CD4-positive, alpha-beta T cell treated with Interleukin-4 for 4 hours (primary cell): Measurements from ENCODE around the gene RGPD5.
"Not testable (repeated sequence)": the region's sequence is repeated elsewhere in the genome, so short reads cannot be mapped to it uniquely, and the experiment has no call there.

Experiments
- DNase-seq: peaks from one replicate; pipeline ENCODE4 v3.0.0-alpha.2; 2020

The RGPD5 gene

DNA sequence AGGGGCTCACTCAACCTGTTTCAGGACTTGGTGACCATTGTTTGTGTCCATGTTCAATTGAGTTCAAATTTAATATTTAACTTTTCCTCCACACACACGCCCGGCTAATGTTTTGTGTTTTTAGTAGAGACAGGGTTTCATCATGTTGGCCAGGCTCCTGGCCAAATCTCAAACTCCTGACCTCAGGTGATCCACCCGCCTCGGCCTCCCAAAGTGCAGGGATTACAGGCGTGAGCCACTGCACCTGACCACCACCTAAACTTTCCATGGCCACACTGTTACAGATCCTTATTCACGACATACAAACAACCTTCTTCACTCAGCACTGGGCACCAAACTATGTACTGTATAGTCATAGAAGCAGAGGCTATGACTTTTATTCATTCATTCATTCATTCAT lies 100.0 kb downstream of the RGPD5 start:
- not testable (repeated sequence) for DNase-seq

DNA sequence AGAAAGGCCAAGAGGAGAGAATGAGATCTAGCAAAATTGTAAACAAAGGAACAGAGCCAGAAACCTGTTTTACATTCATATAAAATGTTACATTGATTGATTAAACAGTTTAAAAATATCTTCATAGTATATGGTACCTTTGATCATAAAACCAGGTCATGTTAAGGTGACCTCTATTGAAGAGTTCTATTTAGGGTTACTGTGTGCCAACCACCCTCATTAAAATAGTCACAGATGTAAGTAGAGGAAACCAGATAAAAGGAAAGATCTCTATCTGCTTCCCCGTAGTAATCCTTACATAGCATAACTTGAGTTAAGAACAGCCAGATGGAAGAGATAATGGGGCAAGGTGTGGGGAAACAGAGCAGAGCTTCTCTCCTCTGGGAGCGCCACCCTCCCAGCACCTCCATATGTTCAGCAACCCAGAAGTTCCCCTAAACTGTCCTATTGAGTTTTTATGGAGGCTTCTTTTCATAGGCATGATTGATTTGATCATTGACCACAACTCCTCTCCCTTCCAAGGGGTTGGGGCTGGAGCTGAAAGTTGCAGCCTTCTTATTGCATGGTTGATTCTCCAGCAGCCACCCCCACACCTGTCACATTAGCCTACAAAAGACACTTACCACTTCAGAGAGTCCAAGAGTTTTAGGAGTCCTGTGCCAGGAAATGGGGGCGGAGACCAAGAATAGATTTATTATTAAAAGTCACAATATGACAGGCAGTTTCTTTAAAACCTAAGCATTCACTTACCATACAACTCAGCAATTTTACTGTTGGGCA lies 101.2 kb downstream of the RGPD5 start:
- not testable (repeated sequence) for DNase-seq

DNA sequence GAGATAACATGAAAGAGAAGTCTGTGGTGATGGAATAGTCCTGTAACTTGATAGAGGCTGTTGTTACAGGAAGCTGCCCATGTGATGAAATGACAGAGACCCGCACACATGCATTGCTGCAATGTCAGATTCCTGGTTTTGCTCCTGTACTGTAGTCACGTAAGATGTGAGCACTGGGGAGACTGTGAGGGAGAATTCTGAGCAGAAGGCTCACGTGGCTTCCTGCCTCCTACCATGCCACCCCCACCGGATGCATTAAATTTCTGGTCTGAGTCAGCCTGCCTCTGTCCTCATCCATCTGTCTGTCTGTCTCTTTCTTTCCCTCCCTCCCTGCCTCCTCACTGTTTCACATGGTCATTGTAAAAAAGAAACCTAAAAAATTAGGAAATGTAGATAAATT lies 102.1 kb downstream of the RGPD5 start:
- not testable (repeated sequence) for DNase-seq

DNA sequence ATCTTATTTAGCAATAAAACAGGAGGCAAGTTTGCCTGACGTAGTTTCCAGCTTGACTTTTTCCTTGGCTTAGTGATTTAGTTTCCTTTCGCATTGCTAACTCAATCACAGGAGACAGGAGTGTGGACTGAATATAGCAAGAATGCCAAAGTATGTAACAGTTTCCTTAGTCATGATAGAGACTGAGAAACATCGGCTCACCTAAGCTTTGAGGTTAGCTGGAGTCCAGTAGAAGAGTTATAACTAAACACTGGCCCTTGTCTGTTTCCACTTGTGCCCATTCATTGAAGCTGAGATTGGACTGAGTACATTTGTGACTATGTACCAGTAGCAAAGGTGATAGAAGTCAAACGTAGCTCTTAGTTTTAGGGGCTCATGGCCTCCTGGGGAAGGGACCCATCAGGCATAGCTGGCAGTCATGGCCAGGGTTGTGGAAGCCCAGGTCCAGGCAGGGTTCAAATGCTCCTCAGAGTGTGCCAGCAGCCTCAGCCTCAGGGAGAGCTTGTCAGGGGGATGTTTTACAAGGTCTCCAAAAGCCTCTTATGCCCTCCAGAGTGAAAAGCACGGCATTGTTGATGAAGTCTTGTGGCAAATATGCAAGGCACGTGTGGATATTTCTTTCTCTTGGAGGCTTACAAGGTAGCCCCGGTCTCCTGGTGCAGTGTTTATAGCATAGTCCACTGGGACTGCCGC lies 103.8 kb downstream of the RGPD5 start:
- DNase-seq, result not testable (repeated sequence)

DNA sequence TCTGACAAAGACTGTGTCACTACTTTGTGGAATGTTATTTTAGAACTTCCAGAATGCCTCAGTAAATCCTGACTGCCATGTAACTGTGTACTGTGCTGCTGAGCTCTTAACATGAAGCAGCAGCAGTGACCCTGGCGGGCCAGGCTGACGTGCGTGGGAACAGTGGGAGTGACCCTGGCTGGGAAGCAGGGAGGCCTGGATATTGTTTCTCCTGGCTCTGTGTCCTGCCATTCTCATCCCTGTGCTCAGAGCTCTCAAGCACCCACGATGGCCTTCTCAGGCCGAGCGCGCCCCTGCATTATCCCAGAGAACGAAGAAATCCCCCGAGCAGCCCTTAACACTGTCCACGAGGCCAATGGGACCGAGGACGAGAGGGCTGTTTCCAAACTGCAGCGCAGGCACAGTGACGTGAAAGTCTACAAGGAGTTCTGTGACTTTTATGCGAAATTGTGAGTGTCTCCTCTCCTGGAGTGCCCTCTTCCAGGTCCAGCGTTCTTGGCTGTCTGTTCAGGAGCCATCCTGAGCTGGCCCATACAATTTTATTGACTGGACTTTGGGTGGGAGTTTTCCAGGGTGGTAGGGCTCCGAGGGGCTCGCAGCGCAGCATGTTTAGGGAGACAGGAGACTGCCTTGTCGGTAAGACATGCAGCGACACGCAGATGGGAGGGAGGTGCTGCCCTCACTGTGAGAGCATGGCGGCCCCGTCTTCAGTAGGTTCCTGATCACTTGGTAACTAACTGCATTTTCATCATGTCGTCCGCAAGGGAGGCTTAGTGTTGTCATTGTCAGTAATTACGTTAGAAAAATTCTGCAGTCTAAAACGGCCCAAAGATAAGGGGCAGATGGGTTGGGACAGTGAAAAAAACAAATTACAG lies 104.6 kb downstream of the RGPD5 start, which contains the start of gene LIMS3:
Gene LIMS3, plus strand, starts transcription at position 227 of the 875 bp plus-strand sequence. Its CDS starts 41 bp downstream, at position 268.
- not testable (repeated sequence) for DNase-seq

DNA sequence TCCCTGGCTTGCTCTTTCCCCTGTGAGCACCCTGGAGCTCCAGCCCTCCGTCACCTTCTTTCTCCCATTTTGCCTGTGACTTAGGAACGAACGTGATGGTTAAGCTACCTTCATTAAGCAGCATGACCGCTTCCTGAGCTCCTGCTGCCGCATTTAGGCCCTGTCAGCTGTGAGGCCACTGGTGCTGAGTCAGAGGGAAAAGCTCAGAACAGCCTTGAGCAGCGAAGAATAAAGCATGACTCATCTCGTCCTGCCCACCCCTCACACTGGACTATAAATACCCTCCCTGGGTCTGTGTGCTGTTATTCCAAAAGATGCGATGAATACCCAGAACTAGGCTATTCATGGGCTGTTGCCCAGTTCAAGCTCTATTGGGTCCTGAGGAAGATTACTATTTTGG lies 111.7 kb downstream of the RGPD5 start:
- not testable (repeated sequence) for DNase-seq
